GM18499 (cell line): Measurements from ENCODE around the gene IGF2R.
"Not testable (repeated sequence)": the region's sequence is repeated elsewhere in the genome, so short reads cannot be mapped to it uniquely, and the experiment has no call there.

Experiments
- ATAC-seq: cut with Tn5 transposase; IDR thresholded peaks from one replicate; pipeline ENCODE4 v1.9.1; 2021; ENCODE audit warnings: moderate number of reproducible peaks; ENCODE audit not compliant: insufficient read depth, unreplicated experiment

The IGF2R gene

GRCh38 chr6:160112628-160113299, 143.9 kb downstream of the IGF2R start:
- ATAC-seq = no peak

- ATAC-seq = not testable (repeated sequence)
Observed at GRCh38 chr6:160114536-160114935, 145.7 kb downstream of the IGF2R start.

GRCh38 chr6:160115421-160115820, 146.5 kb downstream of the IGF2R start:
- no peak for ATAC-seq

- ATAC-seq = no peak
Observed at GRCh38 chr6:160116411-160116810, 147.5 kb downstream of the IGF2R start.

GRCh38 chr6:160117137-160117536, 148.3 kb downstream of the IGF2R start:
- no peak for ATAC-seq

- no peak for ATAC-seq
Observed at GRCh38 chr6:160118620-160119229, 149.8 kb downstream of the IGF2R start.

- no peak for ATAC-seq
Observed at GRCh38 chr6:160120087-160120486, 151.2 kb downstream of the IGF2R start.

- ATAC-seq = no peak
Observed at GRCh38 chr6:160121558-160121957, 152.7 kb downstream of the IGF2R start, which contains the start of gene SLC22A1. Gene SLC22A1, plus strand, starts transcription at chr6:160121815. Its CDS starts 121 bp downstream, at chr6:160121936.

- ATAC-seq = no peak
Observed at GRCh38 chr6:160121981-160122380, 153.1 kb downstream of the IGF2R start.

- no peak for ATAC-seq
Observed at GRCh38 chr6:160122744-160123143, 153.9 kb downstream of the IGF2R start.

GRCh38 chr6:160124007-160124406, 155.1 kb downstream of the IGF2R start:
- ATAC-seq = no peak

GRCh38 chr6:160124605-160125004, 155.7 kb downstream of the IGF2R start:
- no peak for ATAC-seq

GRCh38 chr6:160125105-160125504, 156.2 kb downstream of the IGF2R start:
- ATAC-seq = not testable (repeated sequence)

- no peak for ATAC-seq
Observed at GRCh38 chr6:160127270-160128124, 158.6 kb downstream of the IGF2R start.

- no peak for ATAC-seq
Observed at GRCh38 chr6:160128125-160128683, 159.3 kb downstream of the IGF2R start.

GRCh38 chr6:160128879-160129516, 160.1 kb downstream of the IGF2R start:
- no peak for ATAC-seq

GRCh38 chr6:160129881-160130615, 161.2 kb downstream of the IGF2R start:
- no peak for ATAC-seq

GRCh38 chr6:160130729-160131484, 162.0 kb downstream of the IGF2R start:
- no peak for ATAC-seq
